Prostate gland (tissue), 2 donors: ENCODE data around the gene TBL1X. TPM values are rescaled to one million over a fixed set of nuclear protein-coding genes. Genes with fewer than 3 reads are reported as not detected.
A peak's percentile ranks its signal among the peaks of the same experiment; 100 is the strongest.

Source experiments
- DNase-seq: peaks from one replicate; pipeline ENCODE4 v3.0.0-alpha.2; 2019; ENCODE audit warnings: low spot score
- H3K27ac ChIP-seq, 2 donors: fragments of 200-600 bp; sonication (generic); 2 replicates each; pipeline ENCODE4 v1.5.1; 2017 to 2019
- H3K27me3 ChIP-seq: fragments of 200-600 bp; sonication (generic); replicated peaks from 2 replicates; pipeline ENCODE4 v1.5.1; 2019; ENCODE audit not compliant: insufficient read depth
- H3K36me3 ChIP-seq, 2 donors: fragments of 200-600 bp; sonication (generic); 1 replicate in 1 of 2; 2 replicates in 1 of 2; pipeline versions ENCODE4 v1.5.1 to v1.8.1; 2017 to 2019
- H3K4me1 ChIP-seq: fragments of 200-600 bp; sonication (generic); replicated peaks from 2 replicates; pipeline ENCODE4 v1.5.1; 2019
- H3K4me3 ChIP-seq, 2 donors: fragments of 200-600 bp; sonication (generic); 2 replicates each; pipeline ENCODE4 v1.5.1; 2017 to 2019
- H3K9me3 ChIP-seq: fragments of 200-600 bp; sonication (generic); 2 replicates; pipeline ENCODE4 v1.5.1; 2017
- CTCF ChIP-seq, 4 experiments: fragments of 200-600 bp in 2 of 4; fragments of 450-650 bp in 2 of 4; sonication (generic) in 2 of 4; IDR thresholded peaks; 1 replicate in 3 of 4; 2 replicates in 1 of 4; pipeline ENCODE4 v1.5.1; 2016 to 2019; ENCODE audit warnings: antibody characterized with exemption in 4 of 4, mild to moderate bottlenecking in 2 of 4, moderate library complexity in 2 of 4
- POLR2A ChIP-seq: fragments of 450-650 bp; IDR thresholded peaks from one replicate; pipeline ENCODE4 v1.6.1; 2016; ENCODE audit warnings: antibody characterized with exemption, mild to moderate bottlenecking
- POLR2AphosphoS5 ChIP-seq: sonication (generic); formaldehyde crosslinking; IDR thresholded peaks from one replicate; pipeline ENCODE4 v1.6.1; 2017; ENCODE audit warnings: antibody characterized with exemption
- WGBS: methylation state at CpG from one replicate; pipeline ENCODE4 v1.1.5; 2018; 5-methylcytosine and 5-hydroxymethylcytosine counted together
- intact Hi-C: fragments of 100-400 bp; cut with DNase I; formaldehyde crosslinking; loops from one replicate; pipeline ENCODE4 v1.14.2; 2022
- total RNA-seq, 2 donors: library from RNA; depleted of rRNA; stranded (reverse); fragments of >200 nt; gene quantifications; one replicate each; pipeline ENCODE4 v1.1.0, GENCODE V29; 2016

The TBL1X gene
- total RNA-seq, 2 donors from 2014 or later = 23.2 to 76.9 TPM

- H3K9me3 ChIP-seq = no peaks in the 10 kb centered on the region
- WGBS = 50% methylated on average over 9 of the region's 10 CpGs
- H3K27me3 ChIP-seq = no peaks in the 10 kb centered on the region
- intact Hi-C loops = no loop called here
- DNase-seq = no peak
- H3K4me3 ChIP-seq = no peak overlapping the region
- TF ChIP-seq POLR2A (no peak), CTCF (IDR thresholded peaks at IDR 0.05) (peak in 3 of 4 experiments; percentile 13 to 38 (median 14))
- H3K27ac ChIP-seq = no peak overlapping the region
- no peaks in the 10 kb centered on the region for H3K4me1 ChIP-seq
- no peaks in the 10 kb centered on the region for H3K36me3 ChIP-seq
Observed at GRCh38 chrX:9682456-9682855, 217.6 kb downstream of the TBL1X start.

- intact Hi-C loops = no loop called here
- WGBS = 93% methylated on average over 2 of the region's 6 CpGs
- TF ChIP-seq POLR2AphosphoS5 (no peak), POLR2A (no peak), CTCF (IDR thresholded peaks at IDR 0.05) (no peak)
Observed at GRCh38 chrX:9682861-9683260, 218.0 kb downstream of the TBL1X start.

GRCh38 chrX:9683350-9683749, 218.5 kb downstream of the TBL1X start:
- WGBS = 69% methylated on average over 8 of the region's 9 CpGs
- no peak for DNase-seq
- intact Hi-C loops = no loop called here

More at GRCh38 chrX:9682861-9683260, 218.0 kb downstream of the TBL1X start:
- Histone ChIP-seq H3K9me3 (no peaks in the 10 kb centered on the region), H3K4me1 (no peaks in the 10 kb centered on the region), H3K27me3 (no peaks in the 10 kb centered on the region), H3K36me3 (no peaks in the 10 kb centered on the region), H3K27ac (no peak overlapping the region), H3K4me3 (no peak overlapping the region)
- DNase-seq = no peak

GRCh38 chrX:9687899-9688298, 223.0 kb downstream of the TBL1X start:
- Histone ChIP-seq H3K27ac (no peak overlapping the region), H3K9me3 (no peaks in the 10 kb centered on the region), H3K4me1 (no peaks in the 10 kb centered on the region), H3K36me3 (no peaks in the 10 kb centered on the region), H3K27me3 (no peaks in the 10 kb centered on the region), H3K4me3 (no peak overlapping the region)
- TF ChIP-seq POLR2A = no peak
- TF ChIP-seq CTCF (IDR thresholded peaks at IDR 0.05) = no peak
- TF ChIP-seq POLR2AphosphoS5 = no peak
- intact Hi-C loops = no loop called here
- DNase-seq = no peak
- 90% methylated on average over 15 of the region's 27 CpGs for WGBS

More at GRCh38 chrX:9683350-9683749, 218.5 kb downstream of the TBL1X start:
- Histone ChIP-seq H3K27ac (no peak overlapping the region), H3K9me3 (no peaks in the 10 kb centered on the region), H3K4me1 (no peaks in the 10 kb centered on the region), H3K27me3 (no peaks in the 10 kb centered on the region), H3K36me3 (no peaks in the 10 kb centered on the region), H3K4me3 (no peak overlapping the region)
- TF ChIP-seq POLR2A (no peak), POLR2AphosphoS5 (no peak), CTCF (IDR thresholded peaks at IDR 0.05) (no peak)

- H3K36me3 ChIP-seq = no peaks in the 10 kb centered on the region
- intact Hi-C loops = no loop called here
Observed at GRCh38 chrX:9688833-9689232, 224.0 kb downstream of the TBL1X start.

More at GRCh38 chrX:9688833-9689232, 224.0 kb downstream of the TBL1X start:
- WGBS = 92% methylated on average over 17 of the region's 24 CpGs
- no peak overlapping the region for H3K27ac ChIP-seq
- DNase-seq = no peak
- TF ChIP-seq POLR2A = no peak
- H3K27me3 ChIP-seq = no peaks in the 10 kb centered on the region
- H3K4me1 ChIP-seq = no peaks in the 10 kb centered on the region
- H3K9me3 ChIP-seq = no peaks in the 10 kb centered on the region
- no peak overlapping the region for H3K4me3 ChIP-seq
